ENCODE data around the gene BBOX1.

GRCh38 chr11:27171376-27171958, 130.9 kb downstream of the BBOX1 start:
- no peak for TF ChIP-seq GATA2 (IDR thresholded peaks at IDR 0.05; ENCODE audit: low read depth, low read length)
- TF ChIP-seq GATA3 (IDR thresholded peaks at IDR 0.05; ENCODE audit: low read depth, low read length): no peak
